AG04449 (cell line): ENCODE measurements around the gene LRMDA.

Source experiments
- CTCF ChIA-PET: fragments of 350-600 bp; formaldehyde crosslinking; extraction: SDS; loops from one replicate; lab custom pipeline; 2021; ENCODE audit warnings: antibody characterized with exemption; lab: Yijun Ruan, JAX
- POLR2A ChIA-PET: fragments of 400-600, 350-600 bp; formaldehyde crosslinking; extraction: SDS; loops from one replicate; lab custom pipeline; 2020; ENCODE audit warnings: antibody characterized with exemption, inconsistent platforms; lab: Yijun Ruan, JAX
- DNase-seq: peaks from one replicate; pipeline ENCODE4 v3.0.0-alpha.2; 2010; ENCODE audit warnings: low read depth, low spot score
- H3K4me3 ChIP-seq: 2 replicates; pipeline ENCODE4 v1.5.1; 2011; ENCODE audit warnings: low read depth, mild to moderate bottlenecking, control low read depth, low read length
- TF ChIP-seq, protein P1 (sequence below): IDR thresholded peaks from one replicate; pipeline ENCODE4 v1.5.1; 2011; ENCODE audit warnings: mild to moderate bottlenecking, moderate library complexity, low read length, control low read depth, inconsistent platforms; ENCODE audit not compliant: insufficient read depth; ENCODE audit errors: missing control alignments

LRMDA gene

DNA sequence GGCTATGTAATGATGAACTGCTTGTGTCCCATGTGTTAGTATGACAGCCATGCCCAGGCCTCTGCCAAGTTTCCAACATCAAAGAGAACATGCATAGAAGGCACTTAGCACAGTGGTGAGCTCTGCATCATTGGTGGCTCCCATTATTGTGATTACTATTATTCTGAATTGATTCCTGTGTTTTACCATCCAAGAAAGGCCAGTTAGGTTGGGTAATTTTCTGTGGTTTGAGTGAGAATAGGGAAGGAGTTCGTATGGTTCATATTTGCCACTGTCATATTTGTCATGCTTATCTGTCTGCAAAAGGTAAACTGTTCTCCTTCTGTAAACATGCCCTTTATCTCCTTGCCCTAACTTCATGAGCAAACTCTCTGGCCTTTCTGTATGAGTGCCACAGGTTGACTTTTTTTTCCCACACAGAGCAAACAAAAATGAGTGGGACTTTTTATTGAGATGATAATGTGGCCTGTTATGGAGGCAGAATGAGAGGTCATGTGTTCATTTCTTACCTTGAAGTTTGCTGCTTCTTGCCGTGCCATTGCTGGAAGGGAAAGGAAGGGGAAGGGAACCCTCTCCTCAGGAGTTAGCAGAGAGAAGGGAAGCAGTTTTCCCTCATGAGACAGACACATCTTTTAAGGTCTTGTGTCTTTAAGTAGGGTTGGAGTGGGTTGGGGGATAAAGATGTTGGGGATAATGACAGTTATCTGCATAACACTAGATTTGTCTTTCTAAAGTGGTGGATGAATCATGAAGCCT is 301.9 kb downstream of the LRMDA start:
- no peak overlapping the region for H3K4me3 ChIP-seq
- DNase-seq, result no peak
- POLR2A ChIA-PET, result no interaction called here
- TF ChIP-seq, protein P1, sequence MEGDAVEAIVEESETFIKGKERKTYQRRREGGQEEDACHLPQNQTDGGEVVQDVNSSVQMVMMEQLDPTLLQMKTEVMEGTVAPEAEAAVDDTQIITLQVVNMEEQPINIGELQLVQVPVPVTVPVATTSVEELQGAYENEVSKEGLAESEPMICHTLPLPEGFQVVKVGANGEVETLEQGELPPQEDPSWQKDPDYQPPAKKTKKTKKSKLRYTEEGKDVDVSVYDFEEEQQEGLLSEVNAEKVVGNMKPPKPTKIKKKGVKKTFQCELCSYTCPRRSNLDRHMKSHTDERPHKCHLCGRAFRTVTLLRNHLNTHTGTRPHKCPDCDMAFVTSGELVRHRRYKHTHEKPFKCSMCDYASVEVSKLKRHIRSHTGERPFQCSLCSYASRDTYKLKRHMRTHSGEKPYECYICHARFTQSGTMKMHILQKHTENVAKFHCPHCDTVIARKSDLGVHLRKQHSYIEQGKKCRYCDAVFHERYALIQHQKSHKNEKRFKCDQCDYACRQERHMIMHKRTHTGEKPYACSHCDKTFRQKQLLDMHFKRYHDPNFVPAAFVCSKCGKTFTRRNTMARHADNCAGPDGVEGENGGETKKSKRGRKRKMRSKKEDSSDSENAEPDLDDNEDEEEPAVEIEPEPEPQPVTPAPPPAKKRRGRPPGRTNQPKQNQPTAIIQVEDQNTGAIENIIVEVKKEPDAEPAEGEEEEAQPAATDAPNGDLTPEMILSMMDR, result no peak
- CTCF ChIA-PET, result no interaction called here

DNA sequence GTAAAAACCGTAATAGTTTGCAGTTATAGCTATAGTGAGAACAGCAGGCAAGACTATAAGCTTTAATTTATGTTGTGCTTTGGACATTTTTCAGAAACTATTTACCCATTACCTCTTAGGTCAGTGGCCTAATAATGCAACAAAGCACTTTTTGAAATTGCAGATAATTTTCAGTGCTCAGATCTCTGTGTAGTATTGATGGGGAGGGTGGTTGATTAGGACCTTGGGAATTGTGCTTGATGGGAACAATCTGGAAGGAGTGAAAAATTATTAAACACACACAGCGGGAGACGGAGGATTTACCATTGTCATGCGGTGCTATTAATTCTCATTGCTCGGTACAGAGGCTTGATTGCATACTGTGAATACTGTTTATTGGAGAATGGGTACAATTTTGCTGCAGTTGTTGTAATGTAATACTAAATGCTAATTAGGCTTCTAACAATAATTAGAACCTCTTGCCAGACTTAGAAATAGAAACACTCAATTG is 304.8 kb downstream of the LRMDA start:
- TF ChIP-seq, protein P1, result no peak

DNA sequence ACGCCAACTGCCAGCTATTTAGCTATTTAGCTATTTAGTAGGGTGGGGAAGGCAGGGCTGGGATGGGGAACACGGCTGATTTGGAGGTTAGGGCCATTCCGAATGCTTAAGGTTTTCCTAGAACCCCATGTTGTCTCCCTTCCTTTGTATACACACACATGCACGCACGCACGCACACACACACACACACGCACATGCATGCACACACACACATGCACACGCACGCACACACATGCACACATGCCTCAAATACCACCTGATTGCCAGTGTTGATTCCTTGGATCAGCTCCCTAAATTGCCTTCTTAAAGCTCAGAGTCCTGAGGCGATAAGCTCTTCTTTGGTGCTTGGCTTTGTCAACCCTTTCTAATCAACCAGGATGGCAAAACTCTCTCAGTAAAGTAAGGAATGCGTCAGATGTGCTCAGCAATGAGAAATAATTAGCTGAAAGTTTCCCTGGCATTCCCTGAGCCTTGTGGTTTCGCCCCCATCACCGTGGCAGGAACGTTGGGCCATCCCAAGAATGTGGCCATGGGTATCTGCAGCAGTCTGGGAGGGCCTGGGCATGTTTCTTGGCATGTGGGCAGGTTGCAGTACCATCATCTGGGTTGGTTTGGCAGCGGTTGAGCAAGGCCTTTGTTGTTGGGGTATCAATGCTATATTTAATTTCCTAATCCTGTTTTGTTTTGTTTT is 305.6 kb downstream of the LRMDA start:
- H3K4me3 ChIP-seq, result no peak overlapping the region
- DNase-seq, result no peak
- CTCF ChIA-PET, result no interaction called here
- POLR2A ChIA-PET, result no interaction called here
- TF ChIP-seq, protein P1, result no peak

More for the DNA sequence above, 304.8 kb downstream of the LRMDA start:
- ChIA-PET CTCF (no interaction called here), POLR2A (no interaction called here)
- no peak overlapping the region for H3K4me3 ChIP-seq
- DNase-seq, result no peak

DNA sequence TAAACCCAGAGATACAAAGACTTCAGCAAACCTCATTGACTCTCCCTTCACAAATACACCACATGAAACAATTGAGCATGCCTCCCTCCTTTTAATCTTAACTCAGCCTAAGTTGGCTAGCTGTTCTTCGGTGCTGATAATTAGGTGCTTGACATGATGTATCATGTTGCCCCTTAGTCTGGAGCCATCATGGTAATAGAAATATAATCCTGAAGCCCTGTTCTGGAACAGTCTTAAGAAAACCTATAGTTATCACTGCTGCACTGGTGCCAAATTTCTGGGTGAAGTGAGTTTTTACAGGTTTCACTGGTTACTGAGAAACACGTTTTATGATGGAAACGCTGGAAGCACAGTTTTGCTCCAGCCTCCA is 306.1 kb downstream of the LRMDA start:
- TF ChIP-seq, protein P1, result no peak
- ChIA-PET POLR2A (no interaction called here), CTCF (no interaction called here)
- DNase-seq, result no peak
- H3K4me3 ChIP-seq, result no peak overlapping the region

DNA sequence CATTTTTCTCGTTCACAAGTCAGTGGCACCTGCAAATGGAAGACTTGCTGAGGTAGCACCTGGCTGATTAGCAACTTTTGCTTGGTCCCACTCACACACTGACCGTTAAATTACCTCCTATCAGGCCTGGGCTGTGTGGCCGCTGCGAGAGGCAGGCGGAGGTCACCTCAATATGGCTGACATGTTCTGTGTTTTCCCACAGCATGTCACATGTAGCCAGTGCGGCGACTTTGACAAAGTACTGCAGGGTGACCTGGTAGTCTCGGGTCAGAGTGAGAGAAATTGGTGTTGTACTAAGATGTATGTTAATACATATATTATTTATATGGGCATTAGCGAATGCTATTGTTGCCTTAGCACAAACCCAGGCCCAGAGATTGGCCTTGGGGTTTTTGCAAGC is 307.5 kb downstream of the LRMDA start:
- ChIA-PET CTCF (no interaction called here), POLR2A (no interaction called here)
- H3K4me3 ChIP-seq, result no peak overlapping the region
- TF ChIP-seq, protein P1, result no peak
- DNase-seq, result no peak

DNA sequence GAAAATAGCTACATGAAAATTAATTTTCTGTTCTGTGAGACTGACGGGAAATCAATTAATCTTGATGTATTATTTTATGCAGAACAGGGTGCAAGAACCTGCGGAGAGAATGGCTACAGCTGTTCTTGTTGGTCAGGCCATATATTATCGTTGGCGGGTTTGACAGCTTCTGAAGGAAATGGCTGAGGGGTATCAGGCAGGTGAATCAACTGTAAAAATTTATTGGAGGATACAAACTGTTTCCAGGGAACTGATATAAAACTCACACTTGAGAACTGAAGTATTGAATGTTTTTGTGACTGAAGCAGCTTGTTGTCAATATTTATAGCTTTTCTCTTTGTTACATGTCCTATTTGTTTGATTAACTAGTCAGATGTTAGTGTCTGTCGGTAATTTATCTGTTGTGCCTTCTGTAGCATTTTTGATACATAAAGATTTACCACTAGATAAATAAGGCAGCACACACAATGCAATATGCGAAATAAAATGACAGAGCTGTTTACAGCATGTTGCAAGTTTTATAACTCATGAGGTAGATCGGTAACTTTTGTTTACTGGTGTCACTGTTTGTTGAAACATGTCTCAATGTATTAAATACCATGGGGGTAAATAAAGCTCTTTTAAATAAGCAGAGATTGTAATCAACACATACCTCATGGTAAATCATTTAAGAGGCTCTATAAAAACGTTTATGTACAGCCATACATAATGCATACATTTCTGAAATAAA is 308.2 kb downstream of the LRMDA start:
- CTCF ChIA-PET, result no interaction called here

More for the DNA sequence above, 308.2 kb downstream of the LRMDA start:
- TF ChIP-seq, protein P1, result no peak
- no peak for DNase-seq
- no peak overlapping the region for H3K4me3 ChIP-seq
- POLR2A ChIA-PET, result no interaction called here
